T47D (cell line): ENCODE measurements around the gene C2orf92.
"Not testable (repeated sequence)": the region's sequence is repeated elsewhere in the genome, so short reads cannot be mapped to it uniquely, and the experiment has no call there.

Experiments used
- DNase-seq, 2 experiments: peaks; one replicate each; pipeline versions ENCODE4 v3.0.0 to v3.0.0-alpha.2; 2011 to 2012; ENCODE audit warnings: low read depth in 1 of 2, low spot score in 1 of 2
- JUND ChIP-seq: IDR thresholded peaks from 2 replicates; pipeline ENCODE4 v1.6.1; 2012; ENCODE audit warnings: low read depth
- in situ Hi-C: cut with HindIII; loops from 2 replicates; pipeline ENCODE4 v1.10.0; 2016; ENCODE audit warnings: low sequenced_read_pairs, low pct_unique_long_range_greater_than_20kb

The C2orf92 gene

DNA sequence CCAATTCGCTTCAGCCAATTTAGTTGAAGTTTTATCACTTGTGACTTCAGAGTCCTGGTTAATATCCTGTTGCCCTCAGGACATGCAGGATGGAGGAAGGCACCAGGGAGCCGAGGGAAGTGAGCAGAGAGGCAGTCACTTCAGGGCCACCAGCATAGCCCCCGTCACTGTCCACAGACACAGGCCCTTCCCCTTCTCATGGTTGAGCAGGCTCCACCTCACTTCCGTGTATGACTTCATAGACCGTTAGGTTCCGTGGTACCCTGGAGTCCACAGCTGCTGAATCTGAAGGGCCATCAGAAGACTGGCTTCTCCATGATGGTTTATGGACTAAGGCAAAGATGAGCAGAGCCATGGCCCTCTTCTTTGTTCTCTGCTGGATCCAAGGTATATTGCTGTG is at the start of gene C2orf92:
TSS of gene C2orf92 (plus strand) at position 266 of the 400 bp plus-strand sequence. CDS start at position 342, 76 bp downstream.
- in situ Hi-C loops, result no loop called here
- TF ChIP-seq JUND, result no peak
- no peak for DNase-seq

GRCh38 chr2:97620492-97620891 is 49.0 kb upstream of the C2orf92 start:
- in situ Hi-C loops, DNase-seq: not testable (repeated sequence)

GRCh38 chr2:97622976-97623375 is 46.5 kb upstream of the C2orf92 start:
- DNase-seq, in situ Hi-C loops: not testable (repeated sequence)

DNA sequence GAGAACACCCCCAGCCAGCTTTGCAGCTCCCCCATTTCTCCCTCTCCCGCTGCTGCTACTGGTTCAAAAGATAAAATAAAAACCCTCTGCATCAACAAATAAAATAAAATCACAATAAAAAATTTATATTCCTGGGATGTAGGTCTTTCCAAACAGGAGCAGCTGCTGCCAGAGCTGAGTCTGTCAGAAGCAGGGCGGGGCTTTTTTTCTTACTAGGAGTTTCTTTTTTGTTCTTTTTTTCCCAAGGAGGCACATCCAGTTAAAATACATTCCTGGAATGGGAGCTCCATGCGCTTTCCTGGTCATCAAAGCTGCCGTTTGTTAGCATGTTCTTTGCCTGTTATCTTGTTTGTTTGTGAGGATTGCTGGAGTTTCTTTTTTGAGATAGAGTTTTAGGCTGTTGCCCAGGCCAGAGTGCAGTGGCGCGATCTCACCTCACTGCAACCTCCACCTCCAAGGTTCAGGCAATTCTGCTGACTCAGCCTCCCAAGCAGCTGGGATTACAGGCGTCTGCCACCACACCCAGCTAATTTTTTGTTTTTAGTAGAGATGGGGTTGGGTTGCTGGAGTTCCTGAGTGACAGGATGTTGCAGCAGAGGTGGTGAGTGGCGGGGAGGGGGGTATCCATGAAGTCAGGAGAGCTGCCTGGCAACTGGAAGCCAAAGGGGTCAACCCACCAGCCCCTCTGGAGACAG is 44.0 kb upstream of the C2orf92 start:
- DNase-seq, in situ Hi-C loops: not testable (repeated sequence)

DNA sequence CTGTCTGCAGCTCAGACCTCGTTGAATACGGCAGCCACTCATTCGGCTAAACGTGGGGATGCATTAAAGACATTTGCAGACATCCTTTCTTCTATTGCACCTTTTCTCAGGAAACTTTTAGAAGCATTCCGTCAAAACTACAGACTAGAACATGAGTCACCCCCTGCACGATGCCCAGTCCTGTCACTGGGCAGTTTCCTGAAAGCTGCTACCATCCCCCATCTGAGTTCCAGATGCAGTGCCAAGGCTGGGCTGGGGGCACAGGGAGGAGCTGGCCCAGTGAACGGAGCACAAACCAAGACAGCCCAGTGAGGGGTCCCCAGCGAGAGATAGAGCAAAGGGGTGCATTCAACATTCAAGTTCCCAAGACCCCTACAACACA is 43.5 kb upstream of the C2orf92 start:
- in situ Hi-C loops, DNase-seq: not testable (repeated sequence)

- DNase-seq, result no peak
- in situ Hi-C loops, result no loop called here
- no peak for TF ChIP-seq JUND
These were observed 25.3 kb upstream of the C2orf92 start for GRCh38 chr2:97644023-97644717.

GRCh38 chr2:97645112-97645694 is 24.3 kb upstream of the C2orf92 start:
- in situ Hi-C loops, result no loop called here
- no peak for DNase-seq
- TF ChIP-seq JUND, result no peak

DNA sequence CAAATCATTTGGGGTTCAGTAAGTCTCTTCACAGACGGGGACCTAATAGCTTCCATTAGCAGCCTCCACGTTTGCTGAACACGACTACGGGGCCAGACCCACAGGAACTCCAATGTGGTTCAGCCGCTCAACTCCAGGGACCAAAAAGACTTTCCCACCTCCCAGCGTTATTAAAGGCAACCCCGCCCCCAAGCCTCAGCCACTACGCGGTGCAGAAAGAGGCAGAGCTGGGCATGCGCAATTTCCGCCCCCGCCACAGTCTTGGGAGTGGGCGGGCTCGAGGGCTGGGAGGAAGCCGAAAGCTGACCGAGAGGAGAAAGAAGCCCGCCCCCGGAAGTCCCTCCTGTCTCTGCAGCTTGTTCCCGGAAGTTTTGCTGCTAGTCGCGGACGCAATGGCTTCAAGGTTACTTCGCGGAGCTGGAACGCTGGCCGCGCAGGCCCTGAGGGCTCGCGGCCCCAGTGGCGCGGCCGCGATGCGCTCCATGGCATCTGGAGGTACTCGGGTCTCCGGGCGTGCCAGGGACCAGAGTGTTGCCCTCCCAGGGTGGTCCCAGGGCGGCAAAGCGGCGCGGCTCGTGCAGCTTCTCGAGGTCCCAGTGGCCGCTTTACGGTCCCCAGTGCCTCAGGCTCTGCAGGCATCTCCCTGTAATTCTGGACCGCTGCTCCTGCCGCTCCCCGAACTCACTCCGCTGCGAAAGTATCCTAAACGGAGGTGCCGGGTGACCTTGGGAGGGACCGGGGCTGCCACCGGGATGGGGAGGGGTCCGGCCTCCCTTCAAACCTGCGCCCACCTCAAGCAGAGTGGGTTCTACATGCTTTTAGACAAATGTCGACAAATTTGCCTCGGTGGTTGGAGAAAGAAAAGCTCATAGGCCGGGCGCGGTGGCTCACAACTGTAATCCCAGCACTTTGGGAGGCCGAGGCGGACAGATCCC is 23.6 kb upstream of the C2orf92 start, which contains the start of gene COX5B:
TSS of gene COX5B (plus strand) at position 368 of the 935 bp plus-strand sequence. CDS start at position 393, 25 bp downstream.
- peak; percentile 92 to 96 for DNase-seq
- no peak for TF ChIP-seq JUND
- in situ Hi-C loops, result no loop called here

- TF ChIP-seq JUND, result no peak
- in situ Hi-C loops, result no loop called here
- DNase-seq, result no peak
These were observed 22.5 kb upstream of the C2orf92 start for GRCh38 chr2:97646977-97647376.

GRCh38 chr2:97651114-97651513 is 18.4 kb upstream of the C2orf92 start:
- DNase-seq, result no peak
- TF ChIP-seq JUND, result no peak
- in situ Hi-C loops, result no loop called here

GRCh38 chr2:97653473-97653872 is 16.0 kb upstream of the C2orf92 start:
- TF ChIP-seq JUND, result no peak
- in situ Hi-C loops, result no loop called here
- no peak for DNase-seq

- in situ Hi-C loops, result no loop called here
- TF ChIP-seq JUND, result no peak
- DNase-seq, result no peak
These were observed 15.6 kb upstream of the C2orf92 start for GRCh38 chr2:97653874-97654273.
